ENCODE data around the gene PUSL1.

The PUSL1 gene

DNA sequence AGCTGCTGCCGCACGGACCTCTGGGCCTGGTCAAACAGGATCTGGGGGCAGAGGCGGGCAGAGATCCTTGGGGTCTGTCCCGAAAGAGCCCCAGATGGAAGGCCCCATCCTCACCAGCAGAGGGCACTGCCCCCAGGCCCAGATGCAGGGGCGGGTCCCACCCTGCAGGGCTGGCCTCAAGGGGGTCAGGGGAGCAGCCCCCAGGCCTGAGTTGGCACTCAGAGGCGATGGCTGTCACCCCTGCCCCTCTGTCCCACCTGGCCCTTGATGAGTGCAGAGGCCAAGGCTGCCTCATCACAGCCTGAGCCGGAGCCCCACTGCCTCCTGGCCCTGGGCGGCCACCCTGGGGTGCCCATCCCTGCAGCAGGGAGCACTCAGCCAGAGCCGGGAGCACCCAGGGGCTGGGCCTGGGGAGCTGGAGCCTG lies 6.4 kb upstream of the PUSL1 start:
- H3K27me3 ChIP-seq (ENCODE audit: control insufficient read depth, low read length): no peaks in the 10 kb centered on the region
- H4K20me1 ChIP-seq (ENCODE audit: control insufficient read depth, insufficient read depth, low read depth, low read length): no peaks in the 10 kb centered on the region
- peak; percentile 81 for TF ChIP-seq CTCF (IDR thresholded peaks at IDR 0.05; ENCODE audit: low read depth, low read length, poor library complexity, severe bottlenecking)
- TF ChIP-seq EZH2phosphoT487 (IDR thresholded peaks at IDR 0.05; ENCODE audit: borderline replicate concordance, low read length): no peak
- peaks cover 24% of the 10 kb centered on the region for H3K4me1 ChIP-seq (ENCODE audit: control insufficient read depth, low read length)
- no peak overlapping the region for H3K27ac ChIP-seq (ENCODE audit: low read depth, low read length)
- H3K36me3 ChIP-seq (ENCODE audit: control insufficient read depth, low read length): no peaks in the 10 kb centered on the region
- peaks cover 16% of the 10 kb centered on the region for H3K79me2 ChIP-seq (ENCODE audit: control insufficient read depth, low read length)
- H3K9me3 ChIP-seq (ENCODE audit: control insufficient read depth, insufficient read depth, low read length): no peaks in the 10 kb centered on the region
- no peaks in the 10 kb centered on the region for H3K9me2 ChIP-seq (replicated peaks; ENCODE audit: control insufficient read depth, low read length)
- no peak overlapping the region for H3K4me3 ChIP-seq (ENCODE audit: low read length)
- H3F3A ChIP-seq (ENCODE audit: control insufficient read depth, insufficient read depth): no peaks in the 10 kb centered on the region
- no peak overlapping the region for H3K4me2 ChIP-seq (ENCODE audit: low read length)

DNA sequence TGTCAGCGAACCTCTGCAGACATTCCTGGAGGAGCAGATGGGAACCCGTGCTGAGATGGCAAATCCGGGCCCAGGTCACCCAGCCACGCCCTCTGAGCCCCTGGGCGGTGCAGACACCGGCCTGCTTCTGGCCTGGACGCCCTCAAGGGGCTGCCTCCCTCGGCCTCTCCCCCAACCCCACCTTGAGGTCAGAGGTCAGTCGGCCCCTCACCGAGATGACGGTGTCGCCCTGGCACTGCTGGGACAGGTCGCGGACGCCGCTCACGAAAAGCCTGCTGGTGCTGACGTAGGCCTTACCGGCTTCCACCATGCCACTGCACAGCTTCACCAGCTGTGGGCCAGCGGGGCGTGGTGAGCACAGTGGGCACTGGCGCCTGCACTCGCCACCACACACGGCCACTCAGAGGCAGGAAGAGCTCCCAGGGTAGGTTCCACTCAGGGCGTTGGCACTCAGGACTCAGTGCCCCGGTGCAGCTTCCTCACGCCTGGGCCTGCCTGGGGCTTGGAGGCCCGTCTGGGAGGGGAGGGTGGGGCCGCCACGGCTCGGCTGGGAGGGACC lies 5.4 kb upstream of the PUSL1 start:
- H3K27me3 ChIP-seq (ENCODE audit: control insufficient read depth, low read length): no peaks in the 10 kb centered on the region
- no peak overlapping the region for H3K4me2 ChIP-seq (ENCODE audit: low read length)
- H3K4me3 ChIP-seq (ENCODE audit: low read length): no peak overlapping the region
- H3K27ac ChIP-seq (ENCODE audit: low read depth, low read length): no peak overlapping the region
- no peaks in the 10 kb centered on the region for H3K9me2 ChIP-seq (replicated peaks; ENCODE audit: control insufficient read depth, low read length)
- no peaks in the 10 kb centered on the region for H3K9me3 ChIP-seq (ENCODE audit: control insufficient read depth, insufficient read depth, low read length)
- H3K4me1 ChIP-seq (ENCODE audit: control insufficient read depth, low read length): peaks cover 27% of the 10 kb centered on the region
- TF ChIP-seq EZH2phosphoT487 (IDR thresholded peaks at IDR 0.05; ENCODE audit: borderline replicate concordance, low read length) (no peak), CTCF (IDR thresholded peaks at IDR 0.05; ENCODE audit: low read depth, low read length, poor library complexity, severe bottlenecking) (no peak)
- peaks cover 20% of the 10 kb centered on the region for H3K79me2 ChIP-seq (ENCODE audit: control insufficient read depth, low read length)
- no peaks in the 10 kb centered on the region for H3K36me3 ChIP-seq (ENCODE audit: control insufficient read depth, low read length)
- no peaks in the 10 kb centered on the region for H3F3A ChIP-seq (ENCODE audit: control insufficient read depth, insufficient read depth)
- H4K20me1 ChIP-seq (ENCODE audit: control insufficient read depth, insufficient read depth, low read depth, low read length): no peaks in the 10 kb centered on the region

GRCh38 chr1:1303736-1304135 lies 4.7 kb upstream of the PUSL1 start:
- Histone ChIP-seq H3K4me2 (ENCODE audit: low read length) (no peak overlapping the region), H3K4me3 (ENCODE audit: low read length) (no peak overlapping the region), H3K9me2 (replicated peaks; ENCODE audit: control insufficient read depth, low read length) (no peaks in the 10 kb centered on the region), H3K27ac (ENCODE audit: low read depth, low read length) (no peak overlapping the region), H3K36me3 (ENCODE audit: control insufficient read depth, low read length) (no peaks in the 10 kb centered on the region), H3K9me3 (ENCODE audit: control insufficient read depth, insufficient read depth, low read length) (no peaks in the 10 kb centered on the region), H3K27me3 (ENCODE audit: control insufficient read depth, low read length) (no peaks in the 10 kb centered on the region), H3K79me2 (ENCODE audit: control insufficient read depth, low read length) (peaks cover 22% of the 10 kb centered on the region), H3K4me1 (ENCODE audit: control insufficient read depth, low read length) (peaks cover 27% of the 10 kb centered on the region), H3F3A (ENCODE audit: control insufficient read depth, insufficient read depth) (no peaks in the 10 kb centered on the region), H4K20me1 (ENCODE audit: control insufficient read depth, insufficient read depth, low read depth, low read length) (no peaks in the 10 kb centered on the region)
- TF ChIP-seq CTCF (IDR thresholded peaks at IDR 0.05; ENCODE audit: low read depth, low read length, poor library complexity, severe bottlenecking) (no peak), EZH2phosphoT487 (IDR thresholded peaks at IDR 0.05; ENCODE audit: borderline replicate concordance, low read length) (no peak)

Measured in DOHH2 (cell line).